HG03095 (cell line): Measurements from ENCODE around the gene OR10A4.
A peak's percentile ranks its signal among the peaks of the same experiment; 100 is the strongest.
"Not testable (repeated sequence)": the region's sequence is repeated elsewhere in the genome, so short reads cannot be mapped to it uniquely, and the experiment has no call there.

ENCODE experiments used
- ATAC-seq: cut with Tn5 transposase; IDR thresholded peaks from one replicate; pipeline ENCODE4 v1.9.1; 2021; ENCODE audit warnings: moderate library complexity; ENCODE audit not compliant: unreplicated experiment

The OR10A4 gene

GRCh38 chr11:6876325-6876724 lies at the start of gene OR10A4:
TSS of gene OR10A4 (plus strand) at chr11:6876625. CDS start at chr11:6876648, 23 bp downstream.
- no peak for ATAC-seq

- no peak for ATAC-seq
Measured at GRCh38 chr11:6828103-6828502, 48.3 kb upstream of the OR10A4 start.

GRCh38 chr11:6833356-6833755 lies 43.1 kb upstream of the OR10A4 start:
- no peak for ATAC-seq

- no peak for ATAC-seq
Measured at GRCh38 chr11:6834021-6834420, 42.4 kb upstream of the OR10A4 start.

GRCh38 chr11:6841694-6842093 lies 34.7 kb upstream of the OR10A4 start:
- ATAC-seq, result peak; percentile 68

GRCh38 chr11:6843670-6844069 lies 32.8 kb upstream of the OR10A4 start:
- ATAC-seq, result no peak

GRCh38 chr11:6844356-6844755 lies 32.1 kb upstream of the OR10A4 start:
- no peak for ATAC-seq

- ATAC-seq, result no peak
Measured at GRCh38 chr11:6845383-6845782, 31.0 kb upstream of the OR10A4 start, which contains the start of gene OR10A5. TSS of gene OR10A5 (plus strand) at chr11:6845683. CDS start at chr11:6845683, 0 bp downstream.

GRCh38 chr11:6850526-6850925 lies 25.9 kb upstream of the OR10A4 start:
- ATAC-seq, result no peak

- ATAC-seq, result not testable (repeated sequence)
Measured at GRCh38 chr11:6854801-6855200, 21.6 kb upstream of the OR10A4 start.

GRCh38 chr11:6855971-6856541 lies 20.4 kb upstream of the OR10A4 start:
- ATAC-seq, result no peak

- ATAC-seq, result no peak
Measured at GRCh38 chr11:6856871-6857270, 19.6 kb upstream of the OR10A4 start.

- ATAC-seq, result no peak
Measured at GRCh38 chr11:6862961-6863360, 13.5 kb upstream of the OR10A4 start, which contains the start of gene OR10A2. TSS of gene OR10A2 (plus strand) at chr11:6863057. CDS start at chr11:6869755, 6,698 bp downstream.

GRCh38 chr11:6864438-6864837 lies 12.0 kb upstream of the OR10A4 start:
- no peak for ATAC-seq

- no peak for ATAC-seq
Measured at GRCh38 chr11:6871278-6871677, 5.1 kb upstream of the OR10A4 start.

- ATAC-seq, result no peak
Measured at GRCh38 chr11:6875761-6876160, 664 bp upstream of the OR10A4 start.

- no peak for ATAC-seq
Measured at GRCh38 chr11:6876914-6877313, 489 bp downstream of the OR10A4 start.

GRCh38 chr11:6882751-6883150 lies 6.3 kb downstream of the OR10A4 start:
- ATAC-seq, result no peak

GRCh38 chr11:6887711-6888110 lies 11.3 kb downstream of the OR10A4 start:
- not testable (repeated sequence) for ATAC-seq

- no peak for ATAC-seq
Measured at GRCh38 chr11:6888830-6889229, 12.4 kb downstream of the OR10A4 start.

GRCh38 chr11:6889835-6890234 lies 13.4 kb downstream of the OR10A4 start:
- ATAC-seq, result no peak

GRCh38 chr11:6892400-6892799 lies 16.0 kb downstream of the OR10A4 start, which contains the start of gene OR2D2:
TSS of gene OR2D2 (minus strand) at chr11:6892500. CDS start at chr11:6892500, 0 bp downstream.
- ATAC-seq, result no peak

GRCh38 chr11:6894097-6894496 lies 17.7 kb downstream of the OR10A4 start:
- ATAC-seq, result no peak
